PC-9 (cell line): ENCODE data around the gene DET1.

Experiments used
- CTCF ChIP-seq: fragments of 200-600 bp; sonication (generic); conservative IDR thresholded peaks from 2 replicates; pipeline ENCODE4 v1.6.1; 2017; ENCODE audit warnings: mixed run types, antibody characterized with exemption, mild to moderate bottlenecking, moderate library complexity
- EZH2 ChIP-seq: fragments of 200-600 bp; sonication (generic); IDR thresholded peaks from 2 replicates; pipeline ENCODE4 v1.8.0; 2017; ENCODE audit warnings: antibody characterized with exemption, low read depth

GRCh38 chr15:88477126-88477525 is 69.4 kb downstream of the DET1 start:
- no peak for TF ChIP-seq EZH2
- no peak for TF ChIP-seq CTCF
